OCI-LY7 (cell line): ENCODE data around the gene CST9. TPM values are rescaled to one million over a fixed set of nuclear protein-coding genes. Genes with fewer than 3 reads are reported as not detected.

ENCODE experiments used
- BruUV-seq: library from RNA; stranded (reverse); fragments of 400-500 nt; replicated peaks from 2 replicates; lab custom pipeline; 2021; lab: Mats Ljungman, UMichigan
- CTCF ChIA-PET: fragments of 300-600 bp; sonication (Branson Sonifier 250); formaldehyde crosslinking; loops from one replicate; lab custom pipeline; 2022; ENCODE audit warnings: antibody characterized with exemption; ENCODE audit not compliant: unreplicated experiment; lab: Charles Lee
- POLR2A ChIA-PET: fragments of 300-600 bp; sonication (Branson Sonifier 250); formaldehyde crosslinking; loops from one replicate; lab custom pipeline; 2022; ENCODE audit warnings: antibody characterized with exemption; lab: Charles Lee
- DNase-seq: peaks from one replicate; pipeline ENCODE4 v3.0.0-alpha.2; 2015; ENCODE audit warnings: low spot score
- H2AFZ ChIP-seq: fragments of 200-600 bp; sonication (generic), shearing (Covaris generic); 2 replicates; pipeline ENCODE4 v1.6.1; 2014; ENCODE audit warnings: mild to moderate bottlenecking, antibody characterized with exemption, low read length, moderate library complexity
- H3K27ac ChIP-seq: fragments of 200-600 bp; sonication (generic); 2 replicates; pipeline ENCODE4 v1.5.1; 2014; ENCODE audit warnings: mixed run types, low read depth, mild to moderate bottlenecking, moderate library complexity, low read length, inconsistent platforms; ENCODE audit not compliant: poor library complexity, severe bottlenecking
- H3K36me3 ChIP-seq: fragments of 200-600 bp; sonication (generic); 2 replicates; pipeline ENCODE4 v1.6.1; 2014; ENCODE audit warnings: mild to moderate bottlenecking, antibody characterized with exemption, low read length, moderate library complexity, mixed read lengths; ENCODE audit not compliant: insufficient read depth
- H3K4me1 ChIP-seq: fragments of 200-600 bp; sonication (generic); 2 replicates; pipeline ENCODE4 v1.5.1; 2014; ENCODE audit warnings: mild to moderate bottlenecking, low read length; ENCODE audit not compliant: insufficient read depth, poor library complexity, severe bottlenecking
- H3K4me2 ChIP-seq: fragments of 200-600 bp; sonication (generic); 2 replicates; pipeline ENCODE4 v1.6.1; 2014; ENCODE audit warnings: mild to moderate bottlenecking, low read length
- H3K4me3 ChIP-seq: fragments of 200-600 bp; sonication (generic); 2 replicates; pipeline ENCODE4 v1.5.1; 2014; ENCODE audit warnings: mild to moderate bottlenecking, low read depth, low read length; ENCODE audit not compliant: poor library complexity, severe bottlenecking
- H3K79me2 ChIP-seq: fragments of 200-600 bp; sonication (generic); 2 replicates; pipeline ENCODE4 v1.6.1; 2016; ENCODE audit warnings: low read depth, mild to moderate bottlenecking, low read length, moderate library complexity, mixed read lengths; ENCODE audit not compliant: insufficient read depth
- H3K9me2 ChIP-seq: fragments of 200-600 bp; sonication (generic); 2 replicates; pipeline ENCODE4 v1.6.1; 2016; ENCODE audit warnings: mild to moderate bottlenecking, low read length, mixed read lengths; ENCODE audit not compliant: insufficient read depth
- H3K9me3 ChIP-seq: fragments of 200-600 bp; sonication (generic); 2 replicates; pipeline ENCODE4 v1.6.1; 2014; ENCODE audit warnings: mild to moderate bottlenecking, mixed run types, low read length, mixed read lengths
- H4K20me1 ChIP-seq: fragments of 200-600 bp; sonication (generic); 2 replicates; pipeline ENCODE4 v1.6.1; 2014; ENCODE audit warnings: mild to moderate bottlenecking, antibody characterized with exemption, low read length, moderate library complexity, mixed read lengths; ENCODE audit not compliant: insufficient read depth
- EZH2phosphoT487 ChIP-seq: fragments of 200-600 bp; sonication (generic); IDR thresholded peaks from 2 replicates; pipeline ENCODE4 v1.6.1; 2018; ENCODE audit warnings: low read depth, borderline replicate concordance, mild to moderate bottlenecking, mixed run types, antibody characterized with exemption, low read length, moderate library complexity, mixed read lengths
- intact Hi-C: fragments of 100-400 bp; cut with micrococcal nuclease; formaldehyde crosslinking; loops from one replicate; pipeline ENCODE4 v1.10.0; 2022; ENCODE audit not compliant: unreplicated experiment
- total RNA-seq, 2 experiments: library from RNA; depleted of rRNA in 1 of 2; stranded (reverse); fragments of >200 nt in 1 of 2; shearing (Covaris generic) in 1 of 2; gene quantifications; 2 replicates each; pipeline ENCODE4 v1.2.3, GENCODE V29; 2014 to 2022
- TF ChIP-seq, protein P1 (sequence below): fragments of 200-600 bp; sonication (generic); conservative IDR thresholded peaks from 2 replicates; pipeline ENCODE4 v1.5.1; 2014; ENCODE audit warnings: mild to moderate bottlenecking, antibody characterized with exemption, low read length, moderate library complexity, mixed read lengths

The CST9 gene
- total RNA-seq, 2 experiments from 2014 or later = not detected

DNA sequence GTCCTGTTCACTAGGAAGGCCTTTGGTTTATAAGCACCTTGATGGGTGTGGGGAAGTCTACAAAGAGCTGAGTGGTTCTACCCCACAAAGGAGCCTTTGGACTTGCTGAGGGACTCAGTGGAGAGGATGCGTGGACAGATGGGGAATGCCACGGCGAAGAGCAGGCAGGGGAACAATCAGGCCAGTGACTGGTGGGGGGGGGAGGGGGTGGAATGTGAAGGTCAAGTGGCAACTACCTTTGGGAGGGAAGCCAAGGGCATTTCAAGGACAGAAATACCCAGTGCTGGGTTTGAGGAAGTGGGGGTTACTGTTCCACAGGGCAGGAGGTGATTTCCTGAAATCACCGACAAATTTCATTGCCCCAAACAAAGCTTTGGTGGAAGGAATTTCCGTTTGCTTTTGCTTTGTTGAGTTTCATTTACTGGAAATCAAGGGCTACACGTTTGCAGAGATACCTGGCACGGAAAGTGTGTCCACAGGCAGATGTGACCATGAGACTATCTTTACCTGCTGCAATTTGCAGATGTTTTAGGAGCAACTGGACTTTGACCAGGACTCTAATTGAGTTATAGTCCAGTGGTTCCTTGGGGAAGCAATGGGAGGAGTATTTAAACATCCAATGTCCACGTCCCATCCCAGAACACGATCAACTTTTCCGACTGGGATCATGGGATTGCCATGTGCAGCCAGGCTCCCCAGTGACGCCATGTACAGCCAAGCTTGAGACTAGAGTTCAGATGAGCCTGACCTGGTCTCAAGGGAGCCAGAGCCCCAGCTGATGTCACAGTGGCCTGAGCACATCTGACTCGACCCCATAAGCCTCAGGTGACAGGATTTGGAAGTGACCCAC lies 24.1 kb upstream of the CST9 start:
- Histone ChIP-seq H3K4me3 (no peak overlapping the region), H3K27ac (no peak overlapping the region), H3K4me1 (no peaks in the 10 kb centered on the region), H2AFZ (no peak overlapping the region), H3K9me3 (no peaks in the 10 kb centered on the region), H3K79me2 (no peaks in the 10 kb centered on the region), H3K4me2 (no peak overlapping the region), H4K20me1 (no peaks in the 10 kb centered on the region), H3K36me3 (no peaks in the 10 kb centered on the region), H3K9me2 (no peaks in the 10 kb centered on the region)
- DNase-seq = no peak
- intact Hi-C loops = no loop called here
- no TSS peak for BruUV-seq
- TF ChIP-seq, protein P1, sequence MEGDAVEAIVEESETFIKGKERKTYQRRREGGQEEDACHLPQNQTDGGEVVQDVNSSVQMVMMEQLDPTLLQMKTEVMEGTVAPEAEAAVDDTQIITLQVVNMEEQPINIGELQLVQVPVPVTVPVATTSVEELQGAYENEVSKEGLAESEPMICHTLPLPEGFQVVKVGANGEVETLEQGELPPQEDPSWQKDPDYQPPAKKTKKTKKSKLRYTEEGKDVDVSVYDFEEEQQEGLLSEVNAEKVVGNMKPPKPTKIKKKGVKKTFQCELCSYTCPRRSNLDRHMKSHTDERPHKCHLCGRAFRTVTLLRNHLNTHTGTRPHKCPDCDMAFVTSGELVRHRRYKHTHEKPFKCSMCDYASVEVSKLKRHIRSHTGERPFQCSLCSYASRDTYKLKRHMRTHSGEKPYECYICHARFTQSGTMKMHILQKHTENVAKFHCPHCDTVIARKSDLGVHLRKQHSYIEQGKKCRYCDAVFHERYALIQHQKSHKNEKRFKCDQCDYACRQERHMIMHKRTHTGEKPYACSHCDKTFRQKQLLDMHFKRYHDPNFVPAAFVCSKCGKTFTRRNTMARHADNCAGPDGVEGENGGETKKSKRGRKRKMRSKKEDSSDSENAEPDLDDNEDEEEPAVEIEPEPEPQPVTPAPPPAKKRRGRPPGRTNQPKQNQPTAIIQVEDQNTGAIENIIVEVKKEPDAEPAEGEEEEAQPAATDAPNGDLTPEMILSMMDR = no peak
- TF ChIP-seq EZH2phosphoT487 = no peak
- POLR2A ChIA-PET = interaction anchor here (0.6 kb wide), 1 partner anchor 1925 kb away, joined by 3 read pairs; no protein-coding TSS in a partner anchor
- CTCF ChIA-PET = interaction anchor here (0.6 kb wide), 1 partner anchor 783 kb away, joined by 3 read pairs; no protein-coding TSS in a partner anchor

DNA sequence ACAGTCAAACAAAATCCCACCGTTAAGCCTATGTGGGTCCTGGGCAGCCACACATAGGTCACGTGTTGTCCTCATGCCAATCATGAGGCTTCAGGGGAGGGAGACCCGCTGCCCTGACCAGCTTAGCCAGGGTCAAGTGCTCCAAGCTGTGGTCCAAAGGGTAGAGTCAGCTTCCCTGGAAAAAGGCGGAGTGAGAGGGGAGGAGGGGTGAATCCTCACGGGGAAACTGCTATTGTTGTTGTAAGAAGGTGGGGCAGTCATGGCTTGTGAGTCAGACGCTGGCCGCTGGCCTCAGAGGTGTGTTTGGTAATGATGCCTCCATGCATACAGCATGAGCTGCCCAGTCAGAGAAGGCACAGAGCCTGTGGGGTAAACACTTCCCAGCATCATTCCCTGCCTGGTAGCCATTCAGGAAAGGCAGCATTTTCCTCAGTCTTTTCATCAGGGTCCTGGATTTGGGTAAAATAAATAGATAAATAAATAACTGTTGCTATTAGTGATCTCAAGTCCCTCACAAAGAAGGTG lies 23.4 kb upstream of the CST9 start:
- Histone ChIP-seq H4K20me1 (no peaks in the 10 kb centered on the region), H3K36me3 (no peaks in the 10 kb centered on the region), H2AFZ (no peak overlapping the region), H3K27ac (no peak overlapping the region), H3K9me3 (no peaks in the 10 kb centered on the region), H3K4me2 (no peak overlapping the region), H3K4me3 (no peak overlapping the region), H3K4me1 (no peaks in the 10 kb centered on the region), H3K79me2 (no peaks in the 10 kb centered on the region), H3K9me2 (no peaks in the 10 kb centered on the region)
- ChIA-PET CTCF (no interaction called here), POLR2A (no interaction called here)
- intact Hi-C loops = no loop called here
- TF ChIP-seq, protein P1 = no peak
- no peak for TF ChIP-seq EZH2phosphoT487
- DNase-seq = no peak
- BruUV-seq = no TSS peak
